DND-41 (cell line): ENCODE data around the gene PPP1R15B.

ENCODE experiments used
- CTCF ChIP-seq: IDR thresholded peaks from 2 replicates; pipeline ENCODE4 v1.5.1; 2012; ENCODE audit warnings: borderline replicate concordance, low read length, moderate library complexity, mild to moderate bottlenecking; ENCODE audit not compliant: poor library complexity, severe bottlenecking; ENCODE audit errors: extremely low read depth
- EZH2 ChIP-seq: IDR thresholded peaks from 3 replicates; pipeline ENCODE4 v1.6.1; 2012; ENCODE audit warnings: borderline replicate concordance, low read depth, mild to moderate bottlenecking, moderate library complexity, low read length, inconsistent platforms; ENCODE audit not compliant: severe bottlenecking

- TF ChIP-seq CTCF (no peak), EZH2 (no peak)
These were observed 28.3 kb downstream of the PPP1R15B start for GRCh38 chr1:204383163-204383904.
